ENCODE results near the gene HOXC13.

- TF ChIP-seq CTCF (IDR thresholded peaks at IDR 0.05) (no peak), POLR2AphosphoS5 (IDR thresholded peaks at IDR 0.05; ENCODE audit: insufficient read depth in 1 of 2, low read depth in 1 of 2) (no peak)
Measured at GRCh38 chr12:53973236-53974042, 34.8 kb downstream of the HOXC13 start.
